ENCODE measurements around the gene PLPPR1.
A peak's percentile ranks its signal among the peaks of the same experiment; 100 is the strongest.

DNA sequence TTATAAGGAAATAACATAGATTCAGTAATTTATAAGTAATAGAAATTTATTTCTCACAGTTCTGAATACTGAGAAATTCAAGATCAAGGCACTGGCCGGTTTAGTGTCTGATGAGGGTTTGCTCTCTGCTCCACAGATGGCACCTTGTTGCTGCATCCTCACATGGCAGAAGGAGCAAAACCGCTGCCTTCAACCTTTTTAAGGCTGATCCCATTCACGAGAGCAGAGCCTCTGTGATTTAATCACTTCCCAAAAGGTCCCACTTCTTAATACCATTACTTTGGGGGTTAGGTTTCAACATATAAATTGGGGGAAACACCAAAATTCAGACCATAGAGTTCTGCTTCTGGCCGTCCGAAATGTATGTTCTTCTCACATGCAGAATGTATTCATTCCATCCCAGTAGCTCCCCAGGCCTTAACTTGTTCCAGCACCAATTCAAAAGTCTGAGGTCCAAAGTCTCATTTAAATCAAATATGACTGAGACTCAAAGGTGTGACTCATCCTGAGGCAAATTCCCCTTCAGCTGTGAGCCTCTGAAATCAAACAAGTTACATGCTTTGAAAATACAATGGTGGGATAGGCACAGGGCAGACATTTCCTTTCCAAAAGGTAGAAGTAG, 325.7 kb downstream of the PLPPR1 start:
- TF ChIP-seq, protein P1, sequence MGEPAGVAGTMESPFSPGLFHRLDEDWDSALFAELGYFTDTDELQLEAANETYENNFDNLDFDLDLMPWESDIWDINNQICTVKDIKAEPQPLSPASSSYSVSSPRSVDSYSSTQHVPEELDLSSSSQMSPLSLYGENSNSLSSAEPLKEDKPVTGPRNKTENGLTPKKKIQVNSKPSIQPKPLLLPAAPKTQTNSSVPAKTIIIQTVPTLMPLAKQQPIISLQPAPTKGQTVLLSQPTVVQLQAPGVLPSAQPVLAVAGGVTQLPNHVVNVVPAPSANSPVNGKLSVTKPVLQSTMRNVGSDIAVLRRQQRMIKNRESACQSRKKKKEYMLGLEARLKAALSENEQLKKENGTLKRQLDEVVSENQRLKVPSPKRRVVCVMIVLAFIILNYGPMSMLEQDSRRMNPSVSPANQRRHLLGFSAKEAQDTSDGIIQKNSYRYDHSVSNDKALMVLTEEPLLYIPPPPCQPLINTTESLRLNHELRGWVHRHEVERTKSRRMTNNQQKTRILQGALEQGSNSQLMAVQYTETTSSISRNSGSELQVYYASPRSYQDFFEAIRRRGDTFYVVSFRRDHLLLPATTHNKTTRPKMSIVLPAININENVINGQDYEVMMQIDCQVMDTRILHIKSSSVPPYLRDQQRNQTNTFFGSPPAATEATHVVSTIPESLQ (CRISPR knock-in tag; conservative IDR thresholded peaks at IDR 0.05) = no peak; the same call in 1 of the 2 replicates
- TF ChIP-seq MXD3 (CRISPR knock-in tag; IDR thresholded peaks at IDR 0.05) (no peak), CBFB (CRISPR knock-in tag; IDR thresholded peaks at IDR 0.05) (no peak), NFYB (CRISPR knock-in tag; IDR thresholded peaks at IDR 0.05) (no peak), EED (CRISPR knock-in tag; IDR thresholded peaks at IDR 0.05) (no peak), CBX1 (IDR thresholded peaks at IDR 0.05; ENCODE audit: low read depth) (no peak), STAG1 (CRISPR knock-in tag; IDR thresholded peaks at IDR 0.05) (peak; percentile 22), ZNF34 (CRISPR knock-in tag; IDR thresholded peaks at IDR 0.05; ENCODE audit: borderline replicate concordance) (no peak; the same call in 1 of the 2 replicates), ZNF781 (CRISPR knock-in tag; IDR thresholded peaks at IDR 0.05; ENCODE audit: borderline replicate concordance, not compliant biosample characterization) (no peak), ZNF512B (CRISPR knock-in tag; IDR thresholded peaks at IDR 0.05; ENCODE audit: borderline replicate concordance) (no peak), POLR2A (IDR thresholded peaks at IDR 0.05; ENCODE audit: insufficient read depth in 1 of 2, low read depth in 2 of 2, low read length in 2 of 2) (no peak)
- TF ChIP-seq, protein P2, sequence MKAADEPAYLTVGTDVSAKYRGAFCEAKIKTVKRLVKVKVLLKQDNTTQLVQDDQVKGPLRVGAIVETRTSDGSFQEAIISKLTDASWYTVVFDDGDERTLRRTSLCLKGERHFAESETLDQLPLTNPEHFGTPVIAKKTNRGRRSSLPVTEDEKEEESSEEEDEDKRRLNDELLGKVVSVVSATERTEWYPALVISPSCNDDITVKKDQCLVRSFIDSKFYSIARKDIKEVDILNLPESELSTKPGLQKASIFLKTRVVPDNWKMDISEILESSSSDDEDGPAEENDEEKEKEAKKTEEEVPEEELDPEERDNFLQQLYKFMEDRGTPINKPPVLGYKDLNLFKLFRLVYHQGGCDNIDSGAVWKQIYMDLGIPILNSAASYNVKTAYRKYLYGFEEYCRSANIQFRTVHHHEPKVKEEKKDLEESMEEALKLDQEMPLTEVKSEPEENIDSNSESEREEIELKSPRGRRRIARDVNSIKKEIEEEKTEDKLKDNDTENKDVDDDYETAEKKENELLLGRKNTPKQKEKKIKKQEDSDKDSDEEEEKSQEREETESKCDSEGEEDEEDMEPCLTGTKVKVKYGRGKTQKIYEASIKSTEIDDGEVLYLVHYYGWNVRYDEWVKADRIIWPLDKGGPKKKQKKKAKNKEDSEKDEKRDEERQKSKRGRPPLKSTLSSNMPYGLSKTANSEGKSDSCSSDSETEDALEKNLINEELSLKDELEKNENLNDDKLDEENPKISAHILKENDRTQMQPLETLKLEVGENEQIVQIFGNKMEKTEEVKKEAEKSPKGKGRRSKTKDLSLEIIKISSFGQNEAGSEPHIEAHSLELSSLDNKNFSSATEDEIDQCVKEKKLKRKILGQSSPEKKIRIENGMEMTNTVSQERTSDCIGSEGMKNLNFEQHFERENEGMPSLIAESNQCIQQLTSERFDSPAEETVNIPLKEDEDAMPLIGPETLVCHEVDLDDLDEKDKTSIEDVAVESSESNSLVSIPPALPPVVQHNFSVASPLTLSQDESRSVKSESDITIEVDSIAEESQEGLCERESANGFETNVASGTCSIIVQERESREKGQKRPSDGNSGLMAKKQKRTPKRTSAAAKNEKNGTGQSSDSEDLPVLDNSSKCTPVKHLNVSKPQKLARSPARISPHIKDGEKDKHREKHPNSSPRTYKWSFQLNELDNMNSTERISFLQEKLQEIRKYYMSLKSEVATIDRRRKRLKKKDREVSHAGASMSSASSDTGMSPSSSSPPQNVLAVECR (CRISPR knock-in tag; IDR thresholded peaks at IDR 0.05; ENCODE audit: borderline replicate concordance) = peak; percentile 39; the same call in 1 of the 2 replicates
- TF ChIP-seq, protein P3, sequence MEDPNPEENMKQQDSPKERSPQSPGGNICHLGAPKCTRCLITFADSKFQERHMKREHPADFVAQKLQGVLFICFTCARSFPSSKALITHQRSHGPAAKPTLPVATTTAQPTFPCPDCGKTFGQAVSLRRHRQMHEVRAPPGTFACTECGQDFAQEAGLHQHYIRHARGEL (CRISPR knock-in tag; IDR thresholded peaks at IDR 0.05) = no peak
